GM12864 (cell line): Measurements from ENCODE around the gene ZC3H12C.

ENCODE experiments used
- DNase-seq: peaks from one replicate; pipeline ENCODE4 v3.0.0-alpha.2; 2011; ENCODE audit warnings: low read depth
- H3K4me3 ChIP-seq: 2 replicates; pipeline ENCODE4 v1.5.1; 2011; ENCODE audit warnings: mild to moderate bottlenecking, low read depth, low read length, control low read depth
- CTCF ChIP-seq: IDR thresholded peaks from 2 replicates; pipeline ENCODE4 v1.5.1; 2011; ENCODE audit warnings: low read depth, mild to moderate bottlenecking, moderate library complexity, low read length, control low read depth, inconsistent platforms; ENCODE audit errors: missing control alignments

Gene ZC3H12C

GRCh38 chr11:110168033-110168803 is 75.0 kb downstream of the ZC3H12C start:
- DNase-seq, result no peak
- TF ChIP-seq CTCF, result no peak
- no peak overlapping the region for H3K4me3 ChIP-seq

- TF ChIP-seq CTCF, result no peak
Measured at GRCh38 chr11:110169738-110170137, 76.5 kb downstream of the ZC3H12C start.

DNA sequence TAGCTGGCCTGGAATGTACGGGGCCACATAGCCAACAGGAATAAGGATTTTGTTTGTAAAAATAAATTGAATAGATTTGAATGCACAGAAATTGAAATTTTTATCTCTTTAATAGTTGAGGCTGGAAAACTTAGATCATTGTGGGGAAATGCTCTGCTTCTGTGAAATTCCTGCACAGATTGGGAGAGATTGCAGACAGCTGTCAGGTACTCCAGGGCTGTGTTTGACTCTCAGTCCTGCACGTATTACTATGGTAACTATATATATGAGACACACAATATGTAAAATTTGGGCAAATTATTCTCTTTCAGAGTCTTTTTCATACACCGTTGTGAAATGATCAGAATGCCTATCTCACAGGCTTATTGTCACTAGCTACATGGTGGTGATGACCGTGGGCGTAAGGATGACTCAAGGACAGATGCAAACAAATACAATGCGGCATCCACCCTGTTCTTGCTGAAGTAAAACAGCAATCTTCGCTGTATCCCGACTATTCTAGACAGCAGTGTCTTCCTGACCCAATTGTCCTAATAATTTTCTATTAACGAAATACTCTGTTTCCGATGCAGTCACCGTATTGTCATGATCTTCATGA is 79.4 kb downstream of the ZC3H12C start:
- no peak for DNase-seq
- H3K4me3 ChIP-seq, result no peak overlapping the region
- no peak for TF ChIP-seq CTCF

More at GRCh38 chr11:110169738-110170137, 76.5 kb downstream of the ZC3H12C start:
- no peak for DNase-seq
- no peak overlapping the region for H3K4me3 ChIP-seq

DNA sequence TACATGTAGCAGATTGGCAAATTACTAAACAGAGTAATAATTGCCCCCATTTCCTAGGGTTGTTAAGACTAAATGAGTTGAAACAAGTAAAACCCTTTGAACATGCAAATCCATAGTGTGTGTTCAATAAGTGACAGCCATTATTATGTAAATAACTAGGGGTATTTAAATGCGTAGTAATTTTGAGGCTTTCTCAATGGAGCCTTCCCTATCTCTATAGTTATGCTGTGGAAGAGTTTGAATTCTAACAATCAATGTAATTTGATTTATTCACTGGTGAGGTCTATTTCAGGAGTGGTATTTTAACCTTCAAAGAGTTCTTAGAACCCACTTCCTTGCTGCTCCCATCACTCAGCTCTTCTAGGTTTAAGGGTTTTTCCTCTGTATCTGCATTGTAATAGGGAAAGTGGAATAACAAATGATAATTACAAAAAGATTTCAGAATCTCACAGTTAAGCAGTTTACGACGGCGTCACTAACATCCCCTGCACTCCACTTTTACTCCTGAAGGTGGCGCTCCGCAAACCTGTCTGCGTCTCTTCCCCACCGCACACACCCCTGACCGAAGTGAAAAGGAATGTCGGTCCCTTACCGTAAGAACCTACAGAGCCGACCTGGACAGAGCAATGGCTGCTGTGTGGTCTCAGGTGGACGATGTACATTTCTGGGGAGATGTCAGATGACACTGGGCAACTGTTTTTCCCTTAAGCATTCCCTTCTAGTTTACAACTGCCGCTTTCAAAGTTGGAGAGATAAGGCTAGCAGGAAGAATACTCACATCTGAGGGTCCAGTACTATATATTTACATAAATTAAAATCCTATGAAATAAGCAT is 80.8 kb downstream of the ZC3H12C start:
- peak; percentile 24 for DNase-seq
- H3K4me3 ChIP-seq, result no peak overlapping the region
- TF ChIP-seq CTCF, result peak; percentile 92

GRCh38 chr11:110174645-110175310 is 81.6 kb downstream of the ZC3H12C start:
- no peak for TF ChIP-seq CTCF
- DNase-seq, result no peak
- H3K4me3 ChIP-seq, result no peak overlapping the region

DNA sequence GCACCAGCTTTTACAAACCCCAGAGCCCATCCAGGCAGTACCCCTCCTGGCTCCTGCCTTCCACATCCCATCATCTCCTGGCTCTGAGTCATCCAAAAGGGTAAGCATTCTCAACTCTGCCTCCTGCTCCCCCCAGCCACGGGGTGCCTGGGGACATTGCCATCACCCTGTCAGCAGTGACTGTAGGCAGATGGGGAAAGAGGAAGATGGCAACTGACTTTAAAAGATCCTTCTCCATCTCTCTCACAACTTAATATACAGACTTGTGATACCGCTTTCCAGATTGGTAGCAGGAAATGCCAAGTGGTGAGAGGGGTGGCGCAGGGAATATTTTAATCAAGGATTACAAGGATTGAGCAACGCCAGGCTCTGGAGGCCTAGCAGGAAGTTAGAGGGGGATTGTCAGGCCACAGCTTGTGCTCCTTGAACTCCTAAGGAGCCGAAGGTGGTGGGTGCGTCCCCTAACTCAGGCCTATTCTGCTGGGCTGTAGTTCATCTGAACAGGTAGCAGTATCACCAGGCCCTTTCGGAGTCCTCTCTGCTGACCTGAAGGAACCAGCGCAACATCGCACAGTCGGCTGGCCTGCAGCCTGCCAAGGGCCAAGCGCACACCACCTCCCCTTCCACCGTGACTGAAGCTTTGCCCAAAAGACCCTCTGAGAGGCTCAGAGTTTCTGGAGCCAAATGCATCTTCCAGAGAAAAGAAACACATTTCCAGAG is 83.3 kb downstream of the ZC3H12C start:
- TF ChIP-seq CTCF, result no peak
- no peak for DNase-seq
- no peak overlapping the region for H3K4me3 ChIP-seq
